Endothelial cell of umbilical vein (primary cell): ENCODE data around the gene ARHGEF6. TPM values are rescaled to one million over a fixed set of nuclear protein-coding genes. Genes with fewer than 3 reads are reported as not detected.
A peak's percentile ranks its signal among the peaks of the same experiment; 100 is the strongest.

Experiments
- BruUV-seq: library from RNA; stranded (reverse); fragments of 400-500 nt; replicated peaks from 2 replicates; lab custom pipeline; 2021; lab: Mats Ljungman, UMichigan
- CTCF ChIA-PET: fragments of 300-600, 350-600 bp; sonication (Branson Sonifier 250); formaldehyde crosslinking; loops from one replicate; lab custom pipeline; 2021; ENCODE audit warnings: antibody characterized with exemption, inconsistent platforms; lab: Charles Lee
- POLR2A ChIA-PET: fragments of 300-600, 350-600 bp; sonication (Branson Sonifier 250); formaldehyde crosslinking; loops from one replicate; lab custom pipeline; 2021; ENCODE audit warnings: antibody characterized with exemption, inconsistent platforms; lab: Charles Lee
- DNase-seq: peaks from one replicate; pipeline ENCODE4 v3.0.0-alpha.2; 2011; ENCODE audit warnings: low read depth, low spot score
- FAIRE-seq: peaks from 2 replicates; lab custom pipeline; 2011; peaks lifted over from hg19 to GRCh38; lab: Jason Lieb, UNC
- H2AFZ ChIP-seq: 2 replicates; pipeline ENCODE4 v1.6.0; 2012; ENCODE audit warnings: low read depth, low read length, control low read depth, inconsistent platforms
- H3K27ac ChIP-seq: 2 replicates; pipeline ENCODE4 v1.5.1; 2011; ENCODE audit warnings: low read depth, mild to moderate bottlenecking, control low read depth, low read length, moderate library complexity; ENCODE audit not compliant: insufficient read depth
- H3K27me3 ChIP-seq, 2 experiments: 2 replicates each; pipeline versions ENCODE4 v1.6.0 to v1.6.1; 2011; ENCODE audit warnings: low read length in 2 of 2, mixed read lengths in 1 of 2; ENCODE audit not compliant: control insufficient read depth in 2 of 2, insufficient read depth in 2 of 2
- H3K36me3 ChIP-seq, 2 experiments: 2 replicates in 1 of 2; 3 replicates in 1 of 2; pipeline ENCODE4 v1.5.1; 2011; ENCODE audit warnings: low read length in 2 of 2, mild to moderate bottlenecking in 1 of 2, moderate library complexity in 1 of 2; ENCODE audit not compliant: control insufficient read depth in 2 of 2, insufficient read depth in 2 of 2; ENCODE audit errors: extremely low read depth in 1 of 2
- H3K4me1 ChIP-seq: 3 replicates; pipeline ENCODE4 v1.5.1; 2011; ENCODE audit warnings: mild to moderate bottlenecking, low read length; ENCODE audit not compliant: control insufficient read depth, insufficient read depth; ENCODE audit errors: extremely low read depth
- H3K4me2 ChIP-seq: 2 replicates; pipeline ENCODE4 v1.6.1; 2011; ENCODE audit warnings: low read length, control low read depth, mixed read lengths; ENCODE audit not compliant: insufficient read depth
- H3K4me3 ChIP-seq, 3 experiments: fragments of 200-600 bp in 1 of 3; sonication (generic), shearing (Covaris generic) in 1 of 3; replicated peaks in 1 of 3; 2 replicates each; pipeline ENCODE4 v1.5.1; 2011 to 2016; ENCODE audit warnings: control low read depth in 3 of 3, low read length in 3 of 3, mild to moderate bottlenecking in 2 of 3, inconsistent platforms in 1 of 3, low read depth in 1 of 3, moderate library complexity in 1 of 3; ENCODE audit not compliant: insufficient read depth in 1 of 3
- H3K79me2 ChIP-seq: 2 replicates; pipeline ENCODE4 v1.6.0; 2012; ENCODE audit warnings: low read length, inconsistent platforms; ENCODE audit not compliant: control insufficient read depth, insufficient read depth
- H3K9ac ChIP-seq: replicated peaks from 2 replicates; pipeline ENCODE3; 2011; ENCODE audit warnings: low read length, control low read depth; ENCODE audit not compliant: insufficient read depth; ENCODE audit errors: extremely low read depth
- H3K9me1 ChIP-seq: replicated peaks from 3 replicates; pipeline ENCODE4 v1.6.0; 2011; ENCODE audit warnings: mild to moderate bottlenecking, low read length; ENCODE audit not compliant: control insufficient read depth, insufficient read depth; ENCODE audit errors: extremely low read depth
- H3K9me3 ChIP-seq: replicated peaks from 2 replicates; pipeline ENCODE4 v1.5.1; 2012; ENCODE audit warnings: low read length, inconsistent platforms; ENCODE audit not compliant: control insufficient read depth, insufficient read depth
- H4K20me1 ChIP-seq: replicated peaks from 2 replicates; pipeline ENCODE3; 2011; ENCODE audit warnings: mild to moderate bottlenecking, low read length; ENCODE audit not compliant: control insufficient read depth, insufficient read depth; ENCODE audit errors: extremely low read depth
- CTCF ChIP-seq, 2 donors: IDR thresholded peaks; 1 replicate in 1 of 2; 2 replicates in 1 of 2; pipeline ENCODE4 v1.5.1; 2011; ENCODE audit warnings: low read length in 2 of 2, mild to moderate bottlenecking in 2 of 2, moderate library complexity in 2 of 2, control low read depth in 1 of 2, inconsistent platforms in 1 of 2, low read depth in 1 of 2; ENCODE audit not compliant: insufficient read depth in 1 of 2; ENCODE audit errors: extremely low read depth in 1 of 2
- EZH2 ChIP-seq: IDR thresholded peaks from 2 replicates; pipeline ENCODE4 v1.6.1; 2012; ENCODE audit warnings: borderline replicate concordance, low read depth, mild to moderate bottlenecking, moderate library complexity, low read length, inconsistent platforms; ENCODE audit not compliant: severe bottlenecking
- FOS ChIP-seq: IDR thresholded peaks from 2 replicates; pipeline ENCODE4 v1.6.1; 2011; ENCODE audit warnings: mild to moderate bottlenecking, low read length, moderate library complexity, borderline replicate concordance; ENCODE audit not compliant: insufficient read depth
- GATA2 ChIP-seq: IDR thresholded peaks from 2 replicates; pipeline ENCODE4 v1.7.0; 2011; ENCODE audit warnings: low read depth, mild to moderate bottlenecking, moderate library complexity, mixed read lengths, low read length; ENCODE audit not compliant: insufficient read length, insufficient read depth
- MYC ChIP-seq: IDR thresholded peaks from one replicate; pipeline ENCODE4 v1.6.1; 2011; ENCODE audit warnings: mild to moderate bottlenecking, low read depth, low read length
- POLR2A ChIP-seq: IDR thresholded peaks from 2 replicates; pipeline ENCODE4 v1.6.1; 2012; ENCODE audit warnings: low read depth, mild to moderate bottlenecking, control low read depth, low read length
- dilution Hi-C: fragments of 300-500 bp; cut with MboI; formaldehyde crosslinking; loops from one replicate; pipeline ENCODE4 v1.15.0; 2019; ENCODE audit warnings: low sequenced_read_pairs; ENCODE audit not compliant: extremely low pct_ligation_motif_present
- intact Hi-C: fragments of 100-400 bp; cut with micrococcal nuclease; formaldehyde crosslinking; loops from one replicate; pipeline ENCODE4 v1.10.0; 2022
- polyA plus RNA-seq, 4 experiments: library from polyadenylated mRNA; depleted of rRNA in 3 of 4; stranded (reverse) in 3 of 4; unstranded in 1 of 4; fragments of >200 nt; gene quantifications; 2 replicates each; pipeline versions ENCODE4 v1.2.1 to v1.2.3, GENCODE V29; 2011 to 2012; ENCODE audit warnings: missing spikeins in 1 of 4
- total RNA-seq: library from RNA; stranded (reverse); gene quantifications from 2 replicates; pipeline ENCODE4 v1.2.3, GENCODE V29; 2021
- TF ChIP-seq, protein P1 (sequence below): IDR thresholded peaks from 2 replicates; pipeline ENCODE4 v1.6.1; 2011; ENCODE audit not compliant: insufficient read depth, insufficient read length

Gene ARHGEF6
- total and polyA plus RNA-seq, 2 donors (not counting 3 experiments of a cell fraction or from before 2014, with no cell fraction given): 4.9 to 6.4 TPM

- Histone ChIP-seq H3K4me3 (no peak overlapping the region), H4K20me1 (no peaks in the 10 kb centered on the region), H3K4me1 (no peaks in the 10 kb centered on the region), H3K4me2 (no peak overlapping the region), H3K79me2 (no peaks in the 10 kb centered on the region), H3K9ac (no peak overlapping the region), H3K9me3 (no peaks in the 10 kb centered on the region), H3K27me3 (peaks cover 0 to 2% of the 10 kb centered on the region in 2 experiments), H2AFZ (peak overlapping the region; percentile 48), H3K36me3 (no peaks in the 10 kb centered on the region), H3K27ac (no peak overlapping the region), H3K9me1 (no peaks in the 10 kb centered on the region)
- dilution Hi-C loops: no loop called here
- no peak for FAIRE-seq
- no peak for DNase-seq
- no peak for TF ChIP-seq EZH2
- no peak for TF ChIP-seq MYC
- TF ChIP-seq, protein P1, sequence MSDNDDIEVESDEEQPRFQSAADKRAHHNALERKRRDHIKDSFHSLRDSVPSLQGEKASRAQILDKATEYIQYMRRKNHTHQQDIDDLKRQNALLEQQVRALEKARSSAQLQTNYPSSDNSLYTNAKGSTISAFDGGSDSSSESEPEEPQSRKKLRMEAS: no peak
- TF ChIP-seq CTCF (IDR thresholded peaks at IDR 0.05; ENCODE audit: extremely low read depth in 1 of 2, insufficient read depth in 1 of 2, low read depth in 1 of 2, low read length in 2 of 2): no peak
- TF ChIP-seq POLR2A: no peak
- no peak for TF ChIP-seq FOS
- intact Hi-C loops: no loop called here
- ChIA-PET CTCF (no interaction called here), POLR2A (no interaction called here)
- BruUV-seq: no TSS peak
Measured at GRCh38 chrX:136778916-136779315, 1.8 kb downstream of the ARHGEF6 start.

GRCh38 chrX:136778020-136778419 is 2.7 kb downstream of the ARHGEF6 start:
- dilution Hi-C loops: no loop called here

More at GRCh38 chrX:136778020-136778419, 2.7 kb downstream of the ARHGEF6 start:
- intact Hi-C loops: no loop called here
- no peaks in the 10 kb centered on the region for H3K4me1 ChIP-seq
- H3K79me2 ChIP-seq: no peaks in the 10 kb centered on the region
- H3K9me3 ChIP-seq: no peaks in the 10 kb centered on the region
- no peaks in the 10 kb centered on the region for H3K9me1 ChIP-seq
- no peak overlapping the region for H3K9ac ChIP-seq
- no peak overlapping the region for H2AFZ ChIP-seq
- POLR2A ChIA-PET: no interaction called here
- no peaks in the 10 kb centered on the region for H3K27me3 ChIP-seq
- H3K36me3 ChIP-seq: no peaks in the 10 kb centered on the region
- DNase-seq: no peak
- H3K27ac ChIP-seq: no peak overlapping the region
- no TSS peak for BruUV-seq
- H3K4me2 ChIP-seq: no peak overlapping the region
- no peak overlapping the region for H3K4me3 ChIP-seq
- FAIRE-seq: no peak
- H4K20me1 ChIP-seq: no peaks in the 10 kb centered on the region
- no peak for TF ChIP-seq CTCF (IDR thresholded peaks at IDR 0.05; ENCODE audit: extremely low read depth in 1 of 2, insufficient read depth in 1 of 2, low read depth in 1 of 2, low read length in 2 of 2)
- TF ChIP-seq GATA2: no peak
- TF ChIP-seq POLR2A: no peak
- no peak for TF ChIP-seq EZH2
- CTCF ChIA-PET: no interaction called here
